Measurements from ENCODE around the gene LENG8.
"Not testable (repeated sequence)": the region's sequence is repeated elsewhere in the genome, so short reads cannot be mapped to it uniquely, and the experiment has no call there.

The LENG8 gene

GRCh38 chr19:54446349-54446748, 2.6 kb upstream of the LENG8 start:
- DNase-seq, result not testable (repeated sequence)

GRCh38 chr19:54448040-54448773, 792 bp upstream of the LENG8 start:
- DNase-seq, result peak; percentile 60

GRCh38 chr19:54449701-54450069, 686 bp downstream of the LENG8 start:
- no peak for DNase-seq

- DNase-seq, result no peak
Observed at GRCh38 chr19:54451331-54451871, 2.4 kb downstream of the LENG8 start.

GRCh38 chr19:54451997-54452396, 3.0 kb downstream of the LENG8 start:
- DNase-seq, result no peak

GRCh38 chr19:54452626-54453025, 3.6 kb downstream of the LENG8 start:
- DNase-seq, result no peak

- no peak for DNase-seq
Observed at GRCh38 chr19:54453921-54454780, 5.2 kb downstream of the LENG8 start.

- no peak for DNase-seq
Observed at GRCh38 chr19:54454781-54455675, 6.0 kb downstream of the LENG8 start.

- no peak for DNase-seq
Observed at GRCh38 chr19:54455786-54456422, 6.9 kb downstream of the LENG8 start.

- DNase-seq, result no peak
Observed at GRCh38 chr19:54456423-54457373, 7.7 kb downstream of the LENG8 start.

GRCh38 chr19:54457773-54458647, 9.0 kb downstream of the LENG8 start:
- no peak for DNase-seq

- no peak for DNase-seq
Observed at GRCh38 chr19:54458648-54459281, 9.8 kb downstream of the LENG8 start.

GRCh38 chr19:54459282-54460229, 10.6 kb downstream of the LENG8 start:
- no peak for DNase-seq

GRCh38 chr19:54460230-54461005, 11.4 kb downstream of the LENG8 start:
- no peak for DNase-seq

- DNase-seq, result no peak
Observed at GRCh38 chr19:54461210-54461609, 12.2 kb downstream of the LENG8 start.

GRCh38 chr19:54461613-54462012, 12.6 kb downstream of the LENG8 start:
- no peak for DNase-seq

GRCh38 chr19:54462047-54462654, 13.2 kb downstream of the LENG8 start:
- DNase-seq, result no peak

Data from HCEC 1CT (cell line).